HCT116 (cell line): ENCODE results near the gene TMEM266.

ENCODE experiments used
- CEBPB ChIP-seq: IDR thresholded peaks from 2 replicates; pipeline ENCODE4 v1.6.1; 2012; ENCODE audit warnings: low read depth
- EZH2 ChIP-seq: fragments of 200-600 bp; sonication (generic); IDR thresholded peaks from 2 replicates; pipeline ENCODE4 v1.6.1; 2017; ENCODE audit warnings: antibody characterized with exemption, mixed run types
- JUND ChIP-seq: IDR thresholded peaks from 2 replicates; pipeline ENCODE4 v1.6.1; 2012
- MAX ChIP-seq: IDR thresholded peaks from 2 replicates; pipeline ENCODE4 v1.6.1; 2012
- POLR2A ChIP-seq: IDR thresholded peaks from 2 replicates; pipeline ENCODE4 v1.7.0; 2011; ENCODE audit warnings: borderline replicate concordance; ENCODE audit not compliant: insufficient read depth, insufficient read length; ENCODE audit errors: extremely low read depth
- POLR2AphosphoS5 ChIP-seq: IDR thresholded peaks from 2 replicates; pipeline ENCODE4 v1.6.1; 2011; ENCODE audit warnings: mild to moderate bottlenecking, low read depth, low read length, moderate library complexity
- RAD21 ChIP-seq: IDR thresholded peaks from 2 replicates; pipeline ENCODE4 v1.6.1; 2012; ENCODE audit warnings: low read depth, mild to moderate bottlenecking
- SIN3A ChIP-seq: IDR thresholded peaks from 2 replicates; pipeline ENCODE4 v1.6.1; 2012; ENCODE audit warnings: low read depth
- SP1 ChIP-seq: IDR thresholded peaks from 2 replicates; pipeline ENCODE4 v1.6.1; 2012; ENCODE audit warnings: low read depth
- SRF ChIP-seq: IDR thresholded peaks from 2 replicates; pipeline ENCODE4 v1.6.1; 2012; ENCODE audit warnings: low read depth
- TCF7L2 ChIP-seq: IDR thresholded peaks from 2 replicates; pipeline ENCODE4 v1.7.0; 2011; ENCODE audit warnings: borderline replicate concordance, inconsistent platforms; ENCODE audit not compliant: insufficient read depth, insufficient read length; ENCODE audit errors: extremely low read depth
- ZFX ChIP-seq: fragments of 450-650 bp; IDR thresholded peaks from 2 replicates; pipeline ENCODE4 v1.6.1; 2017
- TF ChIP-seq, protein P1 (sequence below), 3 experiments: fragments of 200-600 bp in 1 of 3; sonication (generic) in 1 of 3; IDR thresholded peaks in 2 of 3; conservative IDR thresholded peaks in 1 of 3; 2 replicates each; pipeline ENCODE4 v1.5.1; 2012 to 2017; ENCODE audit warnings: low read depth in 2 of 3, low read length in 2 of 3, antibody characterized with exemption in 1 of 3, borderline replicate concordance in 1 of 3, control low read depth in 1 of 3, mild to moderate bottlenecking in 1 of 3, mixed read lengths in 1 of 3, mixed run types in 1 of 3, moderate library complexity in 1 of 3; ENCODE audit not compliant: insufficient read depth in 1 of 3

DNA sequence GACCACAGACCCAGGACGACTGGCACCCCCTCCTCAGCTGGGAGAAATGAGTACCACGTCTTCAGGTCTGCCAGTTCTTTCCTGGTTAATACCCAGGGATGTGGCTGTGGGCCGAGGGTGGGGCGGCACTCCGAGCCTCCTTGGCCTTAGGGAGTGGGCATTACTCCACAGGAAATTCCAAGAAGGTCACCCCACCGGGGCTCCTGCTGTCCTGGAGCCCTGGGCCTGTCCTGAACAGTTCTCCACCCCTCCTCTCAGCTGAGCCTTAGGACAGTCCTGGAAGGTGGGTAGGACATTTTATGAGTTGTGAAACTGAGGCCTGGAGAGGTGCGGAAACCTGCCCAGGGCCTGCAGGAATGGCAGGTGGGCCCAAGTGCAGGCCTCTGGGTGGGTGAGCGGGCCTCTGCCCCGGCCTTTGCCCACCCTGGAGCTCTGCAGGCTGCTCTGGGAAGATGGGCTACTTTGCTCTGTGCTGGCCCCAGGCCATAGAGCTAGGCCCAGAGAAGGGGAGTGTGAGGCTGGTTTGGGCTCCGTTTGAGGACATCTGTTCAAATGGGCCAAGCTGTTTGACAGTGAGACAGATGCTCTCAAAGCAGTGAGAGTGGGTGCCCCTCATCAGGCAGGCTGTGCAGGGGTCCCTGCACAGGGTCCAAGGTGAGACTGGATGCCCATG lies 103.1 kb downstream of the TMEM266 start:
- TF ChIP-seq, protein P1, sequence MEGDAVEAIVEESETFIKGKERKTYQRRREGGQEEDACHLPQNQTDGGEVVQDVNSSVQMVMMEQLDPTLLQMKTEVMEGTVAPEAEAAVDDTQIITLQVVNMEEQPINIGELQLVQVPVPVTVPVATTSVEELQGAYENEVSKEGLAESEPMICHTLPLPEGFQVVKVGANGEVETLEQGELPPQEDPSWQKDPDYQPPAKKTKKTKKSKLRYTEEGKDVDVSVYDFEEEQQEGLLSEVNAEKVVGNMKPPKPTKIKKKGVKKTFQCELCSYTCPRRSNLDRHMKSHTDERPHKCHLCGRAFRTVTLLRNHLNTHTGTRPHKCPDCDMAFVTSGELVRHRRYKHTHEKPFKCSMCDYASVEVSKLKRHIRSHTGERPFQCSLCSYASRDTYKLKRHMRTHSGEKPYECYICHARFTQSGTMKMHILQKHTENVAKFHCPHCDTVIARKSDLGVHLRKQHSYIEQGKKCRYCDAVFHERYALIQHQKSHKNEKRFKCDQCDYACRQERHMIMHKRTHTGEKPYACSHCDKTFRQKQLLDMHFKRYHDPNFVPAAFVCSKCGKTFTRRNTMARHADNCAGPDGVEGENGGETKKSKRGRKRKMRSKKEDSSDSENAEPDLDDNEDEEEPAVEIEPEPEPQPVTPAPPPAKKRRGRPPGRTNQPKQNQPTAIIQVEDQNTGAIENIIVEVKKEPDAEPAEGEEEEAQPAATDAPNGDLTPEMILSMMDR (IDR thresholded peaks at IDR 0.05 in 2 of 3, conservative IDR thresholded peaks at IDR 0.05 in 1 of 3; ENCODE audit: borderline replicate concordance in 1 of 3, insufficient read depth in 1 of 3, low read depth in 2 of 3, low read length in 2 of 3) = no peak
- TF ChIP-seq EZH2 (no peak), RAD21 (no peak), JUND (no peak), POLR2A (no peak), POLR2AphosphoS5 (no peak), SRF (no peak), SP1 (no peak), SIN3A (no peak), MAX (no peak), ZFX (no peak), TCF7L2 (no peak), CEBPB (no peak)
